GM23248 (cell line): ENCODE results near the gene TMEM131. TPM values are rescaled to one million over a fixed set of nuclear protein-coding genes. Genes with fewer than 3 reads are reported as not detected.

Experiments used
- DNase-seq: peaks from one replicate; pipeline ENCODE4 v3.0.0-alpha.2; 2015
- H2AFZ ChIP-seq: fragments of 200-600 bp; sonication (generic); 2 replicates; pipeline ENCODE4 v1.6.1; 2016; ENCODE audit warnings: antibody characterized with exemption
- H3F3A ChIP-seq: fragments of 200-600 bp; sonication (generic); 2 replicates; pipeline ENCODE4 v1.6.1; 2016; ENCODE audit warnings: mild to moderate bottlenecking, antibody characterized with exemption, mixed run types; ENCODE audit not compliant: insufficient read depth
- H3K27ac ChIP-seq: fragments of 200-600 bp; sonication (generic); 2 replicates; pipeline ENCODE4 v1.5.1; 2016; ENCODE audit warnings: mild to moderate bottlenecking
- H3K27me3 ChIP-seq: fragments of 200-600 bp; sonication (generic); replicated peaks from 2 replicates; pipeline ENCODE4 v1.6.1; 2016; ENCODE audit warnings: mild to moderate bottlenecking; ENCODE audit not compliant: insufficient read depth
- H3K36me3 ChIP-seq: fragments of 200-600 bp; sonication (generic); 2 replicates; pipeline ENCODE4 v1.6.1; 2016; ENCODE audit warnings: low read depth, mild to moderate bottlenecking
- H3K4me1 ChIP-seq: fragments of 200-600 bp; sonication (generic); 2 replicates; pipeline ENCODE4 v1.6.1; 2016; ENCODE audit warnings: mild to moderate bottlenecking; ENCODE audit not compliant: insufficient read depth
- H3K4me2 ChIP-seq: fragments of 200-600 bp; sonication (generic); one replicate; pipeline ENCODE4 v1.6.1; 2016; ENCODE audit warnings: mild to moderate bottlenecking; ENCODE audit not compliant: unreplicated experiment
- H3K4me3 ChIP-seq: fragments of 200-600 bp; sonication (generic); 2 replicates; pipeline ENCODE4 v1.5.1; 2016; ENCODE audit warnings: mild to moderate bottlenecking
- H3K79me2 ChIP-seq: fragments of 200-600 bp; sonication (generic); 2 replicates; pipeline ENCODE4 v1.6.1; 2016; ENCODE audit warnings: mild to moderate bottlenecking; ENCODE audit not compliant: insufficient read depth
- H3K9ac ChIP-seq: fragments of 200-600 bp; sonication (generic); 2 replicates; pipeline ENCODE4 v1.6.1; 2016; ENCODE audit warnings: mild to moderate bottlenecking
- H3K9me2 ChIP-seq: fragments of 200-600 bp; sonication (generic); 2 replicates; pipeline ENCODE4 v1.6.1; 2016; ENCODE audit warnings: mixed run types, mild to moderate bottlenecking, moderate library complexity; ENCODE audit not compliant: insufficient read depth
- H3K9me3 ChIP-seq: fragments of 200-600 bp; sonication (generic); one replicate; pipeline ENCODE4 v1.6.1; 2017; ENCODE audit warnings: low read depth
- H4K20me1 ChIP-seq: fragments of 200-600 bp; sonication (generic); 2 replicates; pipeline ENCODE4 v1.6.0; 2016; ENCODE audit not compliant: insufficient read depth
- EZH2 ChIP-seq: fragments of 200-600 bp; sonication (generic); IDR thresholded peaks from 2 replicates; pipeline ENCODE4 v1.6.1; 2018; ENCODE audit warnings: antibody characterized with exemption, mild to moderate bottlenecking; ENCODE audit not compliant: insufficient read depth, poor library complexity, severe bottlenecking
- EZH2phosphoT487 ChIP-seq: fragments of 200-600 bp; sonication (generic); IDR thresholded peaks from 2 replicates; pipeline ENCODE4 v1.6.1; 2018; ENCODE audit warnings: antibody characterized with exemption, moderate library complexity, mild to moderate bottlenecking, low read depth; ENCODE audit not compliant: insufficient read depth
- WGBS, 2 experiments: methylation state at CpG; one replicate each; pipeline ENCODE4 v1.1.6; 2015 to 2017; ENCODE audit warnings: low lambda C conversion rate in 2 of 2, low coverage in 1 of 2; ENCODE audit errors: missing lambda C conversion rate in 2 of 2; 5-methylcytosine and 5-hydroxymethylcytosine counted together
- in situ Hi-C: fragments of 300-500 bp; cut with MboI; formaldehyde crosslinking; loops from 2 replicates; pipeline ENCODE4 v1.15.0; 2020
- polyA plus RNA-seq: library from polyadenylated mRNA; unstranded; fragments of >200 nt; fragmentation: Nextera tagmentation; extraction: Ambion mirVana; gene quantifications from 2 replicates; pipeline ENCODE4 v1.2.1, GENCODE V29; 2016
- total RNA-seq: library from RNA; depleted of rRNA; stranded (reverse); fragments of >200 nt; shearing (Covaris generic); gene quantifications from 2 replicates; pipeline ENCODE4 v1.2.3, GENCODE V29; 2014

TMEM131 gene
- total and polyA plus RNA-seq, 2 experiments from 2014 or later = 15.7 to 16.4 TPM

DNA sequence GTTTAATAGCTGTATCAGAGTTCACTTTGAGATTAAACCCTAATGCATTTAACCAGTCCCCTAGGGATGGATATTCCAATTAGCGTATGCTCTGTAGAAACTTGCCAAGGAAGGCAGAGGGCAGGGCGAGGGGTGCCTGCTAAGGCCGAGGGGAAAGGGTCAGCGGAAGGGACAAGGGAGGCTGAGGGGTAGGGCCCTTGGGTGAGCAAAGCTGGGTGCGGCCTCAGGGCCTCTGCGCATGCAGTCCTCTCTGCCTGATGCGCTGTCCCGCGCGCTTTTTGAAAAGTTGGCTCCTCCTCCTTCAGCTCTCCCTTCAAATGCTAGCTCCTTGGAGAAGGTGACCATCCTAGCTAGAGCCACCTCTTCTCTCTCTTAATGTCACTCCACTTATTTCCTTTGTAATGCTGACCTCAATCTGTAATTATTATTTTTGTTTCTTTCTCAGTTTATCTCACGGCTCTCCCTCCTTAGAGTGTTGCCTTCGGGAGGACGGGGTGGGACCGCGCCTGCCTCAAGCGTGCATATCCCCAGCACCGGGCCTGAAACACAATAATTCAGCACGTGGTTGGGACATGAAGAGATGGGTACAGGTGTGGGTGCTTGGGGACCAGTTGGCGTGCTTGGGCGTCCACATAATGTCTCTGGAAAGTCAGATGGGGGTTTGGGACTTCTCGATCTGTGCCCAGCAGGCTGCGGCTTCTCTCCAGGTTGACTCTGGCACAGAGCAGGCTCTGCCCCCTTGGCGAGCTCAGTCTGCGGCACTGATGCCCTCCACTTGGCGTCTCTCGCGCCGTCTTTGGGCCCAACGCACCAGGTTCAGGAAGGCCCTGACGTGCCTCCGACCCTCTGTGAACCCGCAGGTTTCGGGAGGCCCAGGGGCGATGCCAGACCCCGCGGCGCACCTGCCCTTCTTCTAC, 272.3 kb downstream of the TMEM131 start:
- 0 out of 2 replicates have a peak, but pooled peaks cover 4% of the 10 kb centered on the region for H3K4me1 ChIP-seq
- no peak overlapping the region for H3K9ac ChIP-seq
- TF ChIP-seq EZH2 = no peak
- no peaks in the 10 kb centered on the region for H3K27me3 ChIP-seq
- no peak for DNase-seq
- in situ Hi-C loops = no loop called here
- H3K36me3 ChIP-seq = no peaks in the 10 kb centered on the region
- no peak overlapping the region for H3K27ac ChIP-seq
- no peak overlapping the region for H3K4me3 ChIP-seq
- H2AFZ ChIP-seq = no peak overlapping the region
- H3K79me2 ChIP-seq = no peaks in the 10 kb centered on the region
- no peaks in the 10 kb centered on the region for H4K20me1 ChIP-seq
- H3K4me2 ChIP-seq = no peak overlapping the region
- H3K9me2 ChIP-seq = no peaks in the 10 kb centered on the region
- no peaks in the 10 kb centered on the region for H3K9me3 ChIP-seq
- 81 to 83% methylated on average over 35 to 37 of the region's 37 CpGs for whole genome bisulfite sequencing, 2 experiments
- no peaks in the 10 kb centered on the region for H3F3A ChIP-seq

- H3K9ac ChIP-seq = no peak overlapping the region
- 75% methylated on average over 6 of the region's 6 CpGs for WGBS, 2 experiments
- H3K36me3 ChIP-seq = no peaks in the 10 kb centered on the region
- TF ChIP-seq EZH2 = no peak
- TF ChIP-seq EZH2phosphoT487 = no peak
- H3K4me2 ChIP-seq = no peak overlapping the region
- no peaks in the 10 kb centered on the region for H3K9me3 ChIP-seq
- no peaks in the 10 kb centered on the region for H3K79me2 ChIP-seq
- H2AFZ ChIP-seq = no peak overlapping the region
- H4K20me1 ChIP-seq = no peaks in the 10 kb centered on the region
- no peak overlapping the region for H3K27ac ChIP-seq
- DNase-seq = no peak
- H3K9me2 ChIP-seq = no peaks in the 10 kb centered on the region
- H3K4me3 ChIP-seq = no peak overlapping the region
- H3K27me3 ChIP-seq = no peaks in the 10 kb centered on the region
- in situ Hi-C loops = no loop called here
- no peaks in the 10 kb centered on the region for H3K4me1 ChIP-seq
- no peaks in the 10 kb centered on the region for H3F3A ChIP-seq
Observed at GRCh38 chr2:97722227-97722626, 273.5 kb downstream of the TMEM131 start.

GRCh38 chr2:97720746-97721145, 275.0 kb downstream of the TMEM131 start:
- H2AFZ ChIP-seq = no peak overlapping the region
- WGBS, 2 experiments = 37 to 50% methylated on average over 2 of the region's 2 CpGs

DNA sequence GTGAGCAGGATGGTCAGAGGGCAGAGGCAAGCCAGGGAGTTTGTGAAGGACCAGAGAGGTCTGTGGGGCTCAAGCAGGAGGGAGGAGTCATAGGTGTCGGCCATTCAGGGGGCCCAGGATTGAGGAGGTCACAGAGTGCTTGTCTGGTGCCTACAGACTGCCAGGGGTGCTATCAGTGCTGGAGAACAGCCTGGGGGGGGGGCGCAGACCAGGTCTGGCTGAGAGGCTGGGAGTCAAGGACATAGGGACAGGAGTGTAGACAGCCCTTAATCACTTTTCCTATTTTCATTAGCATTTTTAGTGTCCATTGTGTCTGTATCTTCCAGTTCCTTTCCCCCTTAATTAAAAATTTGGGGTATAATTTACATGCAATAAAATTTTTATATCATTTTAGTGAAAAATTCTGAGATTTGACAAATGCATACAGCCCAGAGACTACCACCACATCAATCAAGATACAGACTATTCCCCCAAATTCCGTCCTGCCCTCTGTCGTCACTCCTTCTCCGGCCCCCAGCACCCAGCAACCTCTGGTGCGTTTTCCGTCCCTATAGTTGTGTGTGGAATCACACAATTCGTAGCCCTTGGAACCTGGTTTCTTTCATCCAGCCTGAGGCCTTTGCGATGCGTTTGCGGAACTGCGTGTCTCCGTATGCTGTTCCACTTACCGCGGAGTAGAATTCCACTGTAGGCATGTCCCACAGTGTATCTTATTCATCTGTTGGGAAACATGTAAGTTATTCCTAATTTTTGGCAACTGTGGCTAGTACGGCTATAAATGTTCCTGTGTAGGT, 276.2 kb downstream of the TMEM131 start:
- Histone ChIP-seq H3K9me2 (no peaks in the 10 kb centered on the region), H3K9me3 (no peaks in the 10 kb centered on the region), H3F3A (no peaks in the 10 kb centered on the region), H3K4me3 (no peak overlapping the region), H4K20me1 (no peaks in the 10 kb centered on the region), H3K79me2 (no peaks in the 10 kb centered on the region), H3K27ac (no peak overlapping the region), H2AFZ (no peak overlapping the region), H3K9ac (no peak overlapping the region), H3K4me2 (no peak overlapping the region), H3K27me3 (no peaks in the 10 kb centered on the region), H3K36me3 (no peaks in the 10 kb centered on the region), H3K4me1 (no peaks in the 10 kb centered on the region)
- WGBS, 2 experiments = 81 to 86% methylated on average over 16 of the region's 16 CpGs
- no peak for DNase-seq
- in situ Hi-C loops = no loop called here
- no peak for TF ChIP-seq EZH2

More at GRCh38 chr2:97720746-97721145, 275.0 kb downstream of the TMEM131 start:
- Histone ChIP-seq H3K27me3 (no peaks in the 10 kb centered on the region), H3K4me2 (no peak overlapping the region), H3K79me2 (no peaks in the 10 kb centered on the region), H3K4me3 (no peak overlapping the region), H3K36me3 (no peaks in the 10 kb centered on the region), H3K9me3 (no peaks in the 10 kb centered on the region), H3K9me2 (no peaks in the 10 kb centered on the region), H3F3A (no peaks in the 10 kb centered on the region), H4K20me1 (no peaks in the 10 kb centered on the region), H3K4me1 (no peaks in the 10 kb centered on the region), H3K9ac (no peak overlapping the region), H3K27ac (no peak overlapping the region)
- in situ Hi-C loops = no loop called here
- TF ChIP-seq EZH2phosphoT487 = no peak
- no peak for TF ChIP-seq EZH2
- DNase-seq = no peak
